HepG2 (cell line): ENCODE results near the gene ZNF771. TPM values are rescaled to one million over a fixed set of nuclear protein-coding genes. Genes with fewer than 3 reads are reported as not detected.

Experiments
- EZH2 ChIP-seq: conservative IDR thresholded peaks from 2 replicates; pipeline ENCODE4 v1.6.1; 2012; ENCODE audit warnings: mild to moderate bottlenecking, low read depth, low read length, moderate library complexity
- KDM1A ChIP-seq: IDR thresholded peaks from 2 replicates; pipeline ENCODE4 v1.6.1; 2016; ENCODE audit warnings: missing compliant biosample characterization
- MAFK ChIP-seq, 2 experiments: IDR thresholded peaks in 1 of 2; conservative IDR thresholded peaks in 1 of 2; 2 replicates each; pipeline ENCODE4 v1.6.1; 2011; ENCODE audit warnings: improper control_type of control experiment in 2 of 2, low read length in 2 of 2
- REL ChIP-seq: sonication (generic); formaldehyde crosslinking; conservative IDR thresholded peaks from 2 replicates; pipeline ENCODE4 v1.8.0; 2022; ENCODE audit warnings: mild to moderate bottlenecking, missing genetic modification reagents, moderate library complexity
- U2AF2 ChIP-seq: fragments of 200-400 bp; formaldehyde crosslinking; IDR thresholded peaks from 2 replicates; pipeline ENCODE4 v1.6.1; 2017; ENCODE audit warnings: low read depth, mild to moderate bottlenecking, low read length
- ZNF333 ChIP-seq: sonication (generic); formaldehyde crosslinking; IDR thresholded peaks from 2 replicates; pipeline ENCODE4 v1.4.0; 2020; ENCODE audit warnings: mild to moderate bottlenecking, missing genetic modification reagents, borderline replicate concordance
- ZNF431 ChIP-seq: sonication (generic); formaldehyde crosslinking; IDR thresholded peaks from 2 replicates; pipeline ENCODE4 v1.9.0; 2022; ENCODE audit warnings: missing genetic modification reagents, low read depth, mild to moderate bottlenecking, borderline replicate concordance
- ZNF557 ChIP-seq: sonication (generic); formaldehyde crosslinking; IDR thresholded peaks from 2 replicates; pipeline ENCODE4 v1.4.0; 2020; ENCODE audit warnings: missing genetic modification reagents
- ZNF572 ChIP-seq: sonication (generic); formaldehyde crosslinking; IDR thresholded peaks from 2 replicates; pipeline ENCODE4 v1.5.1; 2020; ENCODE audit warnings: mild to moderate bottlenecking, missing genetic modification reagents
- ZNF780A ChIP-seq: sonication (generic); formaldehyde crosslinking; IDR thresholded peaks from 2 replicates; pipeline ENCODE4 v1.8.0; 2022; ENCODE audit warnings: mild to moderate bottlenecking, missing genetic modification reagents, moderate library complexity
- ZNF816 ChIP-seq: sonication (generic); formaldehyde crosslinking; IDR thresholded peaks from 2 replicates; pipeline ENCODE4 v1.8.0; 2022; ENCODE audit warnings: missing genetic modification reagents, mild to moderate bottlenecking, borderline replicate concordance
- ZNF839 ChIP-seq: sonication (generic); formaldehyde crosslinking; IDR thresholded peaks from 2 replicates; pipeline ENCODE4 v1.4.0; 2020; ENCODE audit warnings: missing genetic modification reagents, mild to moderate bottlenecking, borderline replicate concordance
- ZNF879 ChIP-seq: sonication (generic); formaldehyde crosslinking; IDR thresholded peaks from 2 replicates; pipeline ENCODE4 v1.8.1; 2023; ENCODE audit warnings: missing genetic modification reagents
- polyA plus RNA-seq, 8 experiments: library from polyadenylated mRNA; depleted of rRNA in 3 of 8; stranded (reverse) in 7 of 8; unstranded in 1 of 8; fragments of >200 nt; fragmentation: Illumina TruSeq in 4 of 8; extraction: Trizol in 4 of 8; gene quantifications; 2 replicates each; pipeline versions ENCODE4 v1.2.1 to v1.2.3, GENCODE V29; 2011 to 2016; ENCODE audit warnings: low read depth in 4 of 8, missing spikeins in 1 of 8, mixed read lengths in 1 of 8; ENCODE audit not compliant: insufficient read depth in 1 of 8
- total RNA-seq, 5 experiments: library from RNA; depleted of rRNA; stranded (reverse); fragments of >200 nt; fragmentation: Illumina TruSeq; extraction: Trizol; gene quantifications; 2 replicates each; pipeline ENCODE4 v1.2.3, GENCODE V29; 2016; ENCODE audit warnings: low read depth in 1 of 5
- TF ChIP-seq, protein P1 (sequence below): sonication (generic); formaldehyde crosslinking; IDR thresholded peaks from 2 replicates; pipeline ENCODE4 v1.5.1; 2020; ENCODE audit warnings: mild to moderate bottlenecking, missing genetic modification reagents
- TF ChIP-seq, protein P2 (sequence below): sonication (generic); formaldehyde crosslinking; IDR thresholded peaks from 2 replicates; pipeline ENCODE4 v1.5.0; 2020; ENCODE audit warnings: missing genetic modification reagents, mild to moderate bottlenecking, borderline replicate concordance
- TF ChIP-seq, protein P3 (sequence below), 2 experiments: sonication (generic) in 1 of 2; formaldehyde crosslinking in 1 of 2; IDR thresholded peaks; 2 replicates each; pipeline versions ENCODE4 v1.4.0 to v1.6.1; 2016 to 2020; ENCODE audit warnings: borderline replicate concordance in 1 of 2, low read depth in 1 of 2, mild to moderate bottlenecking in 1 of 2, missing genetic modification reagents in 1 of 2
- TF ChIP-seq, protein P4 (sequence below): sonication (generic); formaldehyde crosslinking; IDR thresholded peaks from 2 replicates; pipeline ENCODE4 v1.5.1; 2020; ENCODE audit warnings: mild to moderate bottlenecking, missing genetic modification reagents, borderline replicate concordance

ZNF771 gene
- total and polyA plus RNA-seq, 2 of the 13 experiments (the other 11 are each of a cell fraction or from before 2014, with no cell fraction given) = 5.0 to 11.8 TPM

DNA sequence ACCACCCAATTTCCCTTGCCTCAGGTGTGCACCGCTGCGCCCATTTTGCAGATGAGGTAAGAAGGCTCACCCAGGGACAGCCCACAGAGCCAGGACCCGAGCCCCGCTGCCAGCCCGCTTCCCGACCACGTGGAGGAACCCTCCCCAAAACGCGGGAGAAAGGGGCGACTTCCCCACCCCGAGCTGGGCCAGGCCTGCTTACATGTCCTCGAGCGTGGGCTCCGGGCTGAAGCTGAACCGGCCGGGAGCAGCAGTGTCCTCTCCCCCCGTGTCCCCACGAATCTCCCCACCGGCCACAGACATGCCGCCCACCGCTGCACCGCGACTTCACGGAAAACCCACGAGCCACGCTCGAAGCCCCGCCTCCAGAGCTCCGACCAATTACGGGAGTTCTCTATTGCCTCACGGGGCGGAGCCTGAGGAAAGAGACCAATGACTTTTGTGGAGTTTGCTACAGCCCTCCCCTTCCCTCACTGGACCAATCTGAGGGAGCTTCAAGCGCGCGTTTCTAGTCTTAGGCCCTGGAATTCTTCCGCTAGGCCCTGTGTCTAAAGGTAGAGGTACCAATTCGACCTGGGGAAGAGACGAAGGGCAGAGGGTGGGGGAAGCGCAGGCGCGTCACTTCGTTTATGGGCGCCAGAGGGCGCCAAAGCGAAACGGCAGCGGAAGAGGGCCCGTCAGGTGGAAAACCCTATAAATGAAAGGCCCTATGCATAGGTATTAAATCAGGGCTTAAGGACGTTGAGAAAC, 22.4 kb downstream of the ZNF771 start, which contains the start of gene DCTPP1 (continued):
- TF ChIP-seq U2AF2 (no peak), ZNF557 (CRISPR knock-in tag) (no peak; the same call in 1 of the 2 replicates), ZNF572 (CRISPR knock-in tag) (peak; percentile 31; the same call in 1 of the 2 replicates), ZNF816 (CRISPR knock-in tag) (peak; percentile 33; the same call in 1 of the 2 replicates), ZNF839 (CRISPR knock-in tag) (no peak; the same call in 1 of the 2 replicates), REL (CRISPR knock-in tag) (peak; percentile 85; the same call in 1 of the 2 replicates), KDM1A (0 out of 2 replicates have a peak, but pooled peaks have one; percentile 45), ZNF431 (no peak), EZH2 (no peak), ZNF780A (CRISPR knock-in tag) (0 out of 2 replicates have a peak, but pooled peaks have one; percentile 29), MAFK (conservative IDR thresholded peaks at IDR 0.05 in 1 of 2, IDR thresholded peaks at IDR 0.05 in 1 of 2; ENCODE audit: low read length in 2 of 2) (peak in 1 of 2 experiments; percentile 63; a peak in 2 of 4 replicates), ZNF879 (CRISPR knock-in tag) (no peak), ZNF333 (CRISPR knock-in tag) (peak; percentile 92)
- TF ChIP-seq, protein P1, sequence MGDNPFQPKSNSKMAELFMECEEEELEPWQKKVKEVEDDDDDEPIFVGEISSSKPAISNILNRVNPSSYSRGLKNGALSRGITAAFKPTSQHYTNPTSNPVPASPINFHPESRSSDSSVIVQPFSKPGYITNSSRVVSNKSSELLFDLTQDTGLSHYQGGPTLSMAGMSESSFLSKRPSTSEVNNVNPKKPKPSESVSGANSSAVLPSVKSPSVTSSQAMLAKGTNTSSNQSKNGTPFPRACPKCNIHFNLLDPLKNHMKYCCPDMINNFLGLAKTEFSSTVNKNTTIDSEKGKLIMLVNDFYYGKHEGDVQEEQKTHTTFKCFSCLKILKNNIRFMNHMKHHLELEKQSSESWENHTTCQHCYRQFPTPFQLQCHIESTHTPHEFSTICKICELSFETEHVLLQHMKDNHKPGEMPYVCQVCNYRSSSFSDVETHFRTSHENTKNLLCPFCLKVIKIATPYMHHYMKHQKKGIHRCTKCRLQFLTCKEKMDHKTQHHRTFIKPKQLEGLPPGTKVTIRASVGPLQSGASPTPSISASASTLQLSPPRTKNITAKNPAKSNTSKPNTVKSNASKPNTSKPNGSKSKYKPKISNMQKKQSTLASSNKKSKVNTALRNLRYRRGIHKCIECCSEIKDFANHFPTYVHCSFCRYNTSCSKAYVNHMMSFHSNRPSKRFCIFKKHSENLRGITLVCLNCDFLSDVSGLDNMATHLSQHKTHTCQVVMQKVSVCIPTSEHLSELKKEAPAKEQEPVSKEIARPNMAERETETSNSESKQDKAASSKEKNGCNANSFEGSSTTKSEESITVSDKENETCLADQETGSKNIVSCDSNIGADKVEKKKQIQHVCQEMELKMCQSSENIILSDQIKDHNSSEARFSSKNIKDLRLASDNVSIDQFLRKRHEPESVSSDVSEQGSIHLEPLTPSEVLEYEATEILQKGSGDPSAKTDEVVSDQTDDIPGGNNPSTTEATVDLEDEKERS (CRISPR knock-in tag) = peak; percentile 38; the same call in 1 of the 2 replicates
- TF ChIP-seq, protein P2, sequence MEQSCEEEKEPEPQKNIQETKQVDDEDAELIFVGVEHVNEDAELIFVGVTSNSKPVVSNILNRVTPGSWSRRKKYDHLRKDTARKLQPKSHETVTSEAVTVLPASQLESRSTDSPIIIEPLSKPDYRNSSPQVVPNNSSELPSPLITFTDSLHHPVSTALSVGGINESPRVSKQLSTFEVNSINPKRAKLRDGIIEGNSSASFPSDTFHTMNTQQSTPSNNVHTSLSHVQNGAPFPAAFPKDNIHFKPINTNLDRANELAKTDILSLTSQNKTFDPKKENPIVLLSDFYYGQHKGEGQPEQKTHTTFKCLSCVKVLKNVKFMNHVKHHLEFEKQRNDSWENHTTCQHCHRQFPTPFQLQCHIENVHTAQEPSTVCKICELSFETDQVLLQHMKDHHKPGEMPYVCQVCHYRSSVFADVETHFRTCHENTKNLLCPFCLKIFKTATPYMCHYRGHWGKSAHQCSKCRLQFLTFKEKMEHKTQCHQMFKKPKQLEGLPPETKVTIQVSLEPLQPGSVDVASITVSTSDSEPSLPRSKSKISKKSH = peak; percentile 87
- TF ChIP-seq, protein P3, sequence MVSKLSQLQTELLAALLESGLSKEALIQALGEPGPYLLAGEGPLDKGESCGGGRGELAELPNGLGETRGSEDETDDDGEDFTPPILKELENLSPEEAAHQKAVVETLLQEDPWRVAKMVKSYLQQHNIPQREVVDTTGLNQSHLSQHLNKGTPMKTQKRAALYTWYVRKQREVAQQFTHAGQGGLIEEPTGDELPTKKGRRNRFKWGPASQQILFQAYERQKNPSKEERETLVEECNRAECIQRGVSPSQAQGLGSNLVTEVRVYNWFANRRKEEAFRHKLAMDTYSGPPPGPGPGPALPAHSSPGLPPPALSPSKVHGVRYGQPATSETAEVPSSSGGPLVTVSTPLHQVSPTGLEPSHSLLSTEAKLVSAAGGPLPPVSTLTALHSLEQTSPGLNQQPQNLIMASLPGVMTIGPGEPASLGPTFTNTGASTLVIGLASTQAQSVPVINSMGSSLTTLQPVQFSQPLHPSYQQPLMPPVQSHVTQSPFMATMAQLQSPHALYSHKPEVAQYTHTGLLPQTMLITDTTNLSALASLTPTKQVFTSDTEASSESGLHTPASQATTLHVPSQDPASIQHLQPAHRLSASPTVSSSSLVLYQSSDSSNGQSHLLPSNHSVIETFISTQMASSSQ (IDR thresholded peaks at IDR 0.05; ENCODE audit: low read depth) = no peak; the same call in 1 of the 2 replicates
- TF ChIP-seq, protein P3 (CRISPR knock-in tag; IDR thresholded peaks at IDR 0.05; ENCODE audit: borderline replicate concordance) = peak; percentile 48
- TF ChIP-seq, protein P4, sequence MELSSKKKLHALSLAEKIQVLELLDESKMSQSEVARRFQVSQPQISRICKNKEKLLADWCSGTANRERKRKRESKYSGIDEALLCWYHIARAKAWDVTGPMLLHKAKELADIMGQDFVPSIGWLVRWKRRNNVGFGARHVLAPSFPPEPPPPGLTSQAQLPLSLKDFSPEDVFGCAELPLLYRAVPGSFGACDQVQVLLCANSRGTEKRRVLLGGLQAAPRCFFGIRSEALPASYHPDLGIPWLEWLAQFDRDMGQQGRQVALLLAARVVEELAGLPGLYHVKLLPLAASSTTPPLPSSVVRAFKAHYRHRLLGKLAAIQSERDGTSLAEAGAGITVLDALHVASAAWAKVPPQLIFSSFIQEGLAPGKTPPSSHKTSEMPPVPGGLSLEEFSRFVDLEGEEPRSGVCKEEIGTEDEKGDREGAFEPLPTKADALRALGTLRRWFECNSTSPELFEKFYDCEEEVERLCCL (CRISPR knock-in tag) = 0 out of 2 replicates have a peak, but pooled peaks have one; percentile 3
